GM19238 (cell line): ENCODE measurements around the gene NXPH4.

ENCODE experiments used
- DNase-seq: peaks from one replicate; pipeline ENCODE4 v3.0.0; 2011; ENCODE audit warnings: low spot score; ENCODE audit not compliant: insufficient read length

Gene NXPH4

DNA sequence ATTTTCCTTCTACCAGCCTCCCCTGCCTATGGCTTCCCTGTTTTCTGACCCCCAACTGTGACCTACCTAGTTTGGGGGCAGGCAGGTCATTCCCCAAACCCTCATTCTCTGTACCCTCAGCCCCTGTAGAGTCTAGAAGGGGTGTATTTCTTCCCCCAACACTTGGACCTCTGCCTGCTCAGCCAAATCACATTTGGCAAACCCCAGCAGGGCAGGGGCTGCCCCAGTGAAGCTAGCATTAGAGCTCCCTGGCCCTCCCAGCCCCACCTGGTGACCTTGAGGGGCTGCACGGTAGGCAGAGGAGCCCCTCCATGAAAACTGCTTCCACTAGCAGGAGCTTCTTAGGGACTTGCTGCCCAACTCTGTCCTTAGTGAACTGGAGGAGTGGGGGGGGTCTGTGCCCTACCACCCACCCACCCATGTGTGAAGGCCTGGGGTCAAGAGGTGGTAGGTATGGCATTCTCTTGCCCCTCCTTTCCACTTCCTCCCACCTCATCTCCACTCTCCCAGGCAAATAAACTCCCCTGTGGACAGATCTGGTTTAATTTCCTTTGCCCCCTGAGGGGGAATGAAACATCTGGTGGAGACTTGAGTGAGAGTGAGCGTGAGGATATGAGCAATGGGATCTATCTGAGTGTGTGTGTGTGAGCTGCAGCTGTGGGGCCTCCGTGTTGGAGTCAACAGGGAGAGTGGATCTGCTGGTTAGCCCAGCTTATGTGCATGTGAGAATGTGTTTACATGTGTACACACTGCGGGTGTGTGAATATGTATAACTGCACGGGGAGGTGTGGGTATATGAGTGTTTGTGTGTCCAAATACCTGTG lies 1.6 kb downstream of the NXPH4 start:
- DNase-seq: no peak

DNA sequence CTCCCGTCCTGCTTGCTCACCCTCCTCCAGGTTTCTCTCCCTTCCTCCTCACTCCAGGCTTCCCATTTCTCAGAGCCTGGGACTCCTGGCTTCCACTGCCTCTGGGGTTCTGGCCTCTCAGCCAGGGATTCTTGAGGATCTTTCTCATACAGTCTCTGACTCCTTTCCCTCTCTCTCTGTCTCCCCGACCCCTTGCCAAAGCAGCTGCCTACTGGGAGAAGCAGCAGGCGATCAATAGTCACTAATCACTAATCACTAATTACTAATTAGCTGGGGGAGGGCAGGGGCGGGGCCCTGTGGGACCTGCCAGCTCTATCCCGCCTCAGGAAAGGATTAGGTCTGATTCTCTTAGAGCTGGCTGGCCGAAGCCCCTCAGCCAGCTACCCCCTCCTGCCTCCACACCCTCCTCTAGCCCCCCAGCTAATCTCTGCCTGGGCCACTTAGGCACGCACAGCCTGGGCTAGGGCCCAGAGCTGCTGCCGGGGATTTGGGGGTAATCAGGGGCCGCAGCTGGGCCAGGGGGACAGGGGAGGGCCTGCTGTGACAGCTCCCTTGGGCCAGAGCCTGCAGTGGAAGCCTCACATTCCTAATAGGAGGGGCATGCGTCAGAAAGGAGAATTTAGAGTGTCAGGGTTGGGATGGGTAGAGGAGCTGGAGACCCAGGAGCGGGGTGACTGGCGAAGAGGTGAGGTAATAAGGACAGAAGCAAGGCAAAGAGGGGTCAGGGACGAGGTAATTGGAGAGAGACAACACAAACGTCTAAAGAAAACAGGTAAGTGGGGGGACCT lies 2.8 kb downstream of the NXPH4 start:
- no peak for DNase-seq

DNA sequence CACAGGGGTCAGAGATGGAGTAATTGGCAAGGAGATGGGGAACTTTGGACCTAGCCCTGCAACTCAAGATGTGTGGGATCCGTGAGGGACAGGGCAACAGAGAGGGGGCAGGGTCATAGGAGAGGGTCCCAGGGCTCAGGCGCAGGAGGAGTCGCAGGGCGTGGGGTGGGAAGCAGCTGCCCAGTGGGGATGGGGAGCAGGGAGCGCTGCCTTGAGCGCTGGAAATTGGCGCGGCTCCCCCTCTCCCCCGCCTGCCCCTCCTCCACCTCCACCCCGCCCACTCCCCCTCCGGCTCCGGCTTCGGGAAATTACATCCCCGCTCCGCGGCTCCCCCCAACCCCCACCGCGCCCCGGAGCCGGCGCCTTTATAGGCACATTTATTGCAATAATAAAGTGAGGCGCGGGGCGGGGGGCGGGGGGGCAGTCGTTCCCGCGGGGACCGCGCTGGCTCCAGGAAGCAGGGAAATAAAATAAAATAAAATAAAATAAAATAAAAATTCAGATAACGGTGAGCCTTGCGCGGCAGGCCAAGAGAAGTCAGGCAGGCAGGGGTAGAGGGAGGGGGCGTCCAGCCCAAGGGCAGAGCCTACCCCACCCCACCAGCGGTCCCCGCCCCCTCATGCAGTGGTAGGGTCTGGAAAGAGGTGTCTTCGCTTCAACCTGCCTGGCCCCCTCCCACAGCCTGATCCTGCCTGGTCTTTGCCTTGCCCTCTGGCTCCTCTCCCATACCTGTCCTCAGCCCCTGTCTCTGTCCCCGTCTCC lies 3.6 kb downstream of the NXPH4 start:
- no peak for DNase-seq

DNA sequence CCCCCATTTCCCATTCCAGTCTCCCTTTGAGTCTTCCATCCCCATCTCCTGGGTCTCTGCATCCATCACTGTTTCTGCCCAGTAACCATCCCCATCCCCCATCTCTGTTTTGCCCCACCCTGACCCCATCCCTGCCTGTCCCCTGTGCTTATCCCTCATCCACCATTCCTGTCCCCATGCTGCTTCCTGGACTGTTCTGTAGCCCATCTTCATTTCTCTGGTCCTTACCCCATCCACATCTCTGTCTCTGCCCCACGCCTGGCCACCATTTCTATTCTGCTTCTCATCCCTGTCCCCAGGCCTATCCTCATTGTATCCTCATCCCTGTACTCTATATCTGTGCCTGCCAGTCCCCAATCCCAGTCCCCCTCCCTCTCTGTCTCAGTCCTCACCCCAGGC lies 4.2 kb downstream of the NXPH4 start:
- DNase-seq: no peak

DNA sequence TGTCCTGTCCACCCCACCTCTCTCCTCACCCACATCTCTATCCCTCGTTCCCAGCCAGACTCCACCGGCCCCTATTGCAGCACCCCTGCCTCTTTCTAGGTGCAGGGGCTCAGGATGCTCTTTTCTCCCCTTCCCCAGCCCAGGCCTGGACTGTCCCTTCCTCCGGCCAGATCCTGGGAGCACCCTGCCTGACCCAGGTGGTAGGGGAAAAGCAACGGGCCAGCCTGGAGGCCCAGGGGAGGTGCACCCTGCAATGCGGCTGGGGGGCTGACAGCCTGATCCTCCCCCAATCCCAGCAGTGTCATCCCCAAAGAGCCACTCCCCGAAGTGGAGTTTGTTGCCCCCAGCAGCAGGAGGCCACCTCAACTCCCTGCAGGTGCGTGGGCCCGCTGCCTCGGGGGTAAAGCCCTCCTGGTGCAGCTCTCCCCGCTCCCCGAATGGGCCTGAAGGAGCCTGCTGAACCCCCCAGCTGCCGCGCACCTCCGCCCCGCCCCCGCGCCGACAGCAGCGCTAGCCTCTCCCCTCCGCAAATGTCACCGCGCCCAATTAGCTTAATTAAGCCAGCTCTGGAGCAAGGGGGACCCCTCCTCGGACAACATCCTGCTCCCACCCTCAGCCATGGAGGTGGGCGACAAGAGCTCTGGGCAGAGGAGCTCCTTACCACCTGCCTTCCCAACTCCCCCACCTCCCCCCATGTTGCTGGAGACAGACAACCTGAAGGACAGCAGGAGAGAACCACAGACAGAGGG lies 4.7 kb downstream of the NXPH4 start:
- DNase-seq: no peak

DNA sequence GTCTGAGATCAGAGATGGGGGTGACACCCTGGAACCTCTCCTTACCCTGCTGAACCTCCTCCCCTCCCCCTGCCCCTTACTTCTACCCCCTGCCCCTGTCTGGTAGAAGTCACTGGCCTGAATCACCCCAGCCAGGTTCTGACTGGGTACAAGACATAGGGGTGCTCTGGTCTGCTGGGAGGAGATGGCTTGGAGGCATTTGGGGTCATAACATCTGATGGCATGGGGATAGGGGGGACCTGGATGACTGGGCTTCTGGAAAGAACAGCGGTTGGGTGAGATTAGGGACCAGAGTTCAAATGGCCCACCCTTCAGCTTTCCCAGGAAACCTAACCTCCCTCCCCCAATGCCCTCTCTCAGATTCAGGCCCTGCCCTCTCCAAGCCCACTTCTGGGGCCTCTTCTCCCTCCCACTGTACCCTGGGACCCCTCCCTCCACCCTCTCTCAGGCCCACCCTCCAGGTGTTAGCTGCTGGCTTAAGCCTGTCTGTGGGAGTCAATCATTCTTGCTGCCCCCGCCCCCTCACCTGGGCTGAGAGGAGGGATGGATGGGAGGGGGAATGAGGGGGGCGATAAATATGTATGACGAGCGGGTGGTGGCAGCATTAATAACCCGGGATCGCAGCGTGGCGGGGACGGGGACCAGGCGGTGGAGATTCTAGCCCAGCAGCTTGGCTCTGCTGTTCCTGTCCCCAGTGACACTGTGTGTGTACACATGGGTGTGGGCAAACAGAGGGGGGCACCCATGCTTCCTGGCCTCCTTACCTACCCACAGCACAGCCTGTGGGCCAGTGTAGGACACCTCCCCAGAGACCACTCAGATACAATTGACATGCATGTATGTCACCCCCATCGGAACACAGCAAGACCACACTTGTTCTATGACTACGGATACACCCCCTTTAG lies 5.9 kb downstream of the NXPH4 start:
- DNase-seq: no peak

DNA sequence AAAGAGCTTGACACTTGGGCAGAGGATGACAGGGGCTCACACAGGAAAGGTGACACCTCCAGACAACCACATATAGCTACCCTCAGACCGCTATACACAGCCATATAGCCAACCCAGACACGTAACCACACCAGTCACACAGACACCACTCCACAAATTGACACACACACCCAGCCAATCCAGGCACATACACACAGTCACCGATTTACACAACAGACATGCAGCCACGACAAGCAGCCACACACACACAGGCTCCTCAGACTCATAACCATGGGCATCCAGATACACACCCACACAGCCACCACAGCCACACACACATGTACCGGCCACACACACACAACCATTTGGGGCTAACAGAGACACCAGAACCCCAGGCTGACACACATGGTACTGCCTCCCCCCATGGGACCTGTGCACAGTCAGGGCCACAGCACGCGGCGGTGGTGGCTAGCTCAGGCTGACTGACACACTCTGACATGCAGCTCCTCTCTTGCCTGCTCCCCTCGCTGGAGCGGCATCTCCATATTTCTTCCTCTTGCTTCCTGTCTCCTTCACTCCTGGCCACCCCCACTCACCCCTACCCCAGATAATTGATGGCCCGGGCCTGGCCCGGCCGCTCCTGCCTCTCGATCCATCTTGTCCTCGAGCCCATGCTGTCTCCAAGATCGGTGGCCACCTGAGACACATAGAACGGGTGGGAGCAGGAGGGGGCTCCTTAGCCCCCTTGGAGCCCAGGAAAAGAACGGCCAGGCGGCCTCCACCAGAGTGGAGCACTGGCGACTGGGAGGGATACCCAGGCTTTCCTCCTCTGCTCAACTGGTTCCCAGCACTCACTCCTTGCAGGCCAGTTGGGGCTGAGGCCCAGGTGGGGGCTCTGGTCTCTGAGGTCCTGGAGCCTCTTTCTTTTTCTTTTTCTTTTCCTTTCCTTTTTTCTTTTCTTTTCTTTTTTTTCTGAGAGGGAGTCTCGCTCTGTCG lies 6.9 kb downstream of the NXPH4 start:
- DNase-seq: no peak

DNA sequence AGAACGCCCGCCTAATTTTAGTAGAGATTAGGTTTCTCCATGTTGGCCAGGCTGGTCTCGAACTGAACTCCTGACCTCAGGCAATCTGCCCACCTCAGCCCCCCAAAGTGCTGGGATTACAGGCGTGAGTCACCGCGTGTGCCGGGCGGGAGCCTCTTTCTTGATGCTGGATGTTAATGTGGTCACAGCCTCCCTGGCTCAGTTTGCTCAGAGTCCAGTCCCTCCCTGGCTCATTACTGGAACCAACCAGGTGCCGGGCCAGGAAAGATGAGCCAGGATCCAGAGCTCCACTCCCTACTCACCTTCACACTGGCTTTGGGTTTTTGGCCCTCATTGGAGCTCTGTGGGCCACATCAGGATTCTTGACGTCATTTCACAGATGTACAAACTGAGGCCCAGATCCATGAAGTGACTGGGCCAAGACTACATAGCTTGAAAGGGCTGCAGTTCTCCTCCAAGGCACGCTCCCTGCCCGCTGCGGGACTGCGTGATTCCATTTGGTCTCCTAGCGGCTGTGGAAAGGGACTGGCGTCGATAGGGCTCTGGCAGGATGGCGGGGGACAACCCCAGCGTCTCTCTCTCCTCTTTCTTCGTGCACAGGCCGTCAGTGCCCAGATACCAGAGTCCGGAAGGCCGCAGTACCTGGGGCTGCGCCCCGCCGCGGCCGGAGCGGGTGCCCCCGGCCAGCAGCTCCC lies 7.8 kb downstream of the NXPH4 start:
- DNase-seq: no peak

DNA sequence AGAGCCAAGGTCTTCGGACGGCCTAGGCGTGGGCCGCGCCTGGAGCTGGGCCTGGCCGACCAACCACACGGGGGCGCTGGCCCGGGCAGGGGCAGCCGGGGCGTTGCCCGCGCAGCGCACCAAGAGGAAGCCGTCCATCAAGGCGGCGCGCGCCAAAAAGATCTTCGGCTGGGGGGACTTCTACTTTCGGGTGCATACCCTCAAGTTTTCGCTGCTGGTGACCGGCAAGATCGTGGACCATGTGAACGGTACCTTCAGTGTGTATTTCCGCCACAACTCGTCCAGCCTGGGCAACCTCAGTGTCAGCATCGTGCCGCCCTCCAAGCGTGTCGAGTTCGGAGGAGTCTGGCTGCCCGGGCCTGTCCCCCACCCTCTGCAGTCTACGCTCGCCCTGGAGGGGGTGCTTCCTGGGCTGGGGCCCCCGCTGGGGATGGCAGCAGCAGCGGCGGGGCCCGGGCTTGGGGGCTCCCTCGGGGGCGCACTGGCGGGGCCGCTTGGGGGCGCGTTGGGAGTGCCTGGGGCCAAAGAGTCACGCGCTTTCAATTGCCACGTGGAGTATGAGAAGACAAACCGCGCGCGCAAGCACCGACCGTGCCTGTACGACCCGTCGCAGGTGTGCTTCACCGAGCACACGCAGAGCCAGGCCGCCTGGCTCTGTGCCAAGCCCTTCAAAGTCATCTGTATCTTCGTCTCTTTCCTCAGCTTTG lies 8.5 kb downstream of the NXPH4 start:
- DNase-seq: no peak

DNA sequence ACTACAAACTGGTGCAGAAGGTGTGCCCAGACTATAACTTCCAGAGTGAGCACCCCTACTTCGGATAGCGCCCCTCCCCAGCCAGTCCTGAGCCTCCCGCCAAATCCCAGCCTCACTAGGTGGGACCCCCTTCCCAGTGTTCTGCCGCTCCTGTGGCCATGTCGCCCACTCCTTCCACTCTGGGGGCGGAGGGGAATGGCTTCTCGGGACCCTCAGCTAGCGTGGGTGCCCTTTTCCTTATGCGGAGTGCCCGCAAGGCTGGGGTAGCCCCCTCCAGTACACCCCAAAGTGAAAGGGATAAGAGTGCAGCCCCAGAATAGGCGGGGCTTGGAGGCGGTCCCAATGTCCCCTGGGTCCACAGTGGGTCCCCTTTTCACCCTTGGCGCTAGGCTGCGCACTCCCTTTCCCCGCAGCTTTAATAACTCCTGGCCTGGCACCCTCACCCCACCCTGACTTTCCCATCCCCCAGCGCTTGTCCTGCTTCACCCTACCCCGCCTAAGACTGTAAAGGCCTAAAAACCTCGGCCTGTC lies 9.2 kb downstream of the NXPH4 start:
- no peak for DNase-seq

DNA sequence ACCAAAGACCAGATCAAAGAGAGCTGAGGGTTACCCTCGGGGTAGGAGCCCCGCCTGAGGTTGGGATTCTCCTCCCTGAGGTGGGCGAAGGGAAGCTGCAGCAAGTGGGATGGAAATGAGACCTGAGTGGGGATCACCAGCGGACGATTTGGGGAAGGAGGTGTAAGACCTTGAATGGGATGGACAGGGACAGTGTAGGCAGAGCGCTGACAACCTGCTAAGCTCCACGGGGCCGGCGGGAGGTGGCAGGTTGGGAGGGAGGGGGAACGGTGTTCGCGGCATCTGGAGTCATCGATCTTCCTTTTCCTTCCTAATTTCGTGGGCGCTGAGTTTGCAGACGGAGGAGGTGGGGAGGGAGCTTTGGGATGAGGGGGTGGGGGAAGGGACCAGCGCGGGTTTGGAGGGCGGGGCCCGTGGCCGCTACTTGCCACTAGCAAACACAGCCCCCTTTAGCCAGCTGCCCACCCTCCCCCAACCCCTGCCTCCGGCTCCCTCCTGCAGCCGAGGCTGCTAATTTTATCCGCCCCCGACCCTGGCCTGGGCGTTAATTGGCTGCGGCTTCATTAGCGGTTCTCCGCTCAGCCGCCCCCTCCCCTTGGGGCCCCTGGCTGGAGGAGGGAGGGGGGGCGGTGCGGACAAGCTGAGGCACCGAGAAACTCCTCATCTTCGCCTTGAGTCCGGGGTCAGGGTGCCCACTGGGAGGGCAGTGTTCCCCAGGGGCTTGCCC lies 10.2 kb downstream of the NXPH4 start:
- DNase-seq: no peak

DNA sequence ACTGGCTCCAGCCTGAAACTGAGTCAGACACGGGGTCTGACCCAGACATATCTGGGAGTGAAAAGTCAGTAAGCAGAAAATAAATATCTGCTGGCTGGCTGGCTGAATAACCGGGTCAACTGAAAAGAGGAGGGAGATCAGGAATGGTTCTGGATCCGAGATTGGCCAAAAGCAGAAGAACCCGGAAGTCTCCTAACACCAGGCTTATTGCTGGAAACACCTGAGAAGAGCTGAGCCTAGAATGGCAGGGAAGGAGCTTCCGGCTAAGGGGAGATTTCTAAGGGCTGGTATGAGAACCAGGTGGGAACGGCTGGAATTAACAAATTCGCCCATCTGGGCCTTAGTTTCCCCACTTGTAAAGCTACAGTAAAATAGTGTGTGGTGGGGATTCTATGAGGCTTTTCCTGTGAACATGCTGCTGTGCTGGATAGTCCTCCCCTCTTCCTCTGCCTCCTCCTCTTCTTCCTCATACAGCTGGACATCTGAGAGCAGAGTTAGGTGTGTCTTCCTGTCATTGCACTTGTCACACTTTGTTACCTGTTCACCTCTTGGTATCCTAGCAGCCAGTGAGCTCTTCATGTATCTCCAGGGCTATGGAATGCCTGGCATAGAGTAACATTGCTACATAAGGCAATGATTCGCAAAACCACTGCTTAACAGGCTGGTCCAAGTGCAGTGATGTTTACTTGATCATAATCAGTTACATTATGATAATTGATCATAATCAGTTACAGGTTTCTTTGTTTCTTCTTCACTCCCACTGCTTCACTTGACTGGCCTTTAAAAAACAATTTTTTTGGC lies 10.9 kb downstream of the NXPH4 start:
- no peak for DNase-seq

DNA sequence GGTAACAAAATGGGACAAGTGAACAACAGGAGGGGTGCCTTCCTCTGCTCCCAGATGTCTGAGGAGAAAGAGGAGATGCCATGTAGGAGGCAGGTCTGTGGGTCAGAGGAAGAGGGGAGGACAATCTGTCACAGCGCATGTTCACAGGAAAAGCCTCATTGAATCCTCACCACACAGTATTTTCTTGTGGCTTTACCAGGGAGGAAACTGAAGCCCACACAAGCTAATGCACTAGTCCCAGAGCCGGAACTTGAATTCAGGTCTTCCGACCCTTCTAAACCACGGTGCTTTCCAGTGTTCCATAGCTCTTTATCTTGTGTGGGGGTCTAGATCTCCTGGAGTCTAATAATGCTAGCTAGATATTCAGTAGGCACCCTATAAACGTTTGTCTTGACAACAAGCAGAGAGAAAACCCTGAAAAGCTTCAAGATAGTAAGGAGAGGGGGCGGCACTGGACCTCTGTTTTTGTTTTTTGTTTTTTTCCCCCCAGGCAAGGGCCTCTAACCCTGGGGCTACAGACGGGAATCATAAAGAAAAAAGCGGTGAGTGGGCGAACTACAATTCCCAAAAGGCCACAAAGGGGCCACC lies 12.5 kb downstream of the NXPH4 start:
- no peak for DNase-seq

DNA sequence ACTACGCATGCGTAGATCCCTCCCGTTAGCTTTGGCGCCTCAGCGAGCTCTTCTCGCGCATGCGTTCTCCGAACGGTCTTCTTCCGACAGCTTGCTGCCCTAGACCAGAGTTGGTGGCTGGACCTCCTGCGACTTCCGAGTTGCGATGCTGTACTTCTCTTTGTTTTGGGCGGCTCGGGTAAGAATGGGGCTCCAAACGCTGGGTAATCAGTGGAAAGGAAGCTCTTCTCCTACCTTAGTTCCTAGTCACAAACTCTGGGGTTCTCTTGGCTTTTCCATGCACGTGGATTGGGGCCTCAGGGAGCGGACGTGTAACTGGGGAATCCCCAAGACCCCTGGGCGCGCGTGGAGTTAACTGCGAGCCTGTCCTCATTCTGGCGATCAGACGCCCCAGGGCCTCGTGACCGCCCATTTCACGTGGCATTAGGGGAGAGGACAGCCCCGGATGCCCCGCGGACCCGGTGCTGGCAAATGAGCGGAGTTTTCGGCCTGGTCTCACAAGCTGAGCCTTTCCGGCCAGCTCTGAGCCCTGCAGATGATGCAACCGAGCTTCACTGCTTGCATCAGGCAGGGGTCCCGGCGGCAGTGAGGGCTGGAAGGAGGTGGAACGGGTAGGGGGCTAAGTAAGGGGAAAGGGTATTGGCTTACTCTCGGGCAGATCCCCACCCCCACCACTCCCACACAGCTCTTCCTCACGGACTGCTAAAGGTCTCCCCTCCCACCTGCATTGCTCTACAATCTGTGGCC lies 13.2 kb downstream of the NXPH4 start, which contains the start of gene SHMT2:
TSS of gene SHMT2 (plus strand) at position 78 of the 747 bp plus-strand sequence. CDS start at position 146, 68 bp downstream.
- peak; percentile 99 for DNase-seq
